Fibroblast of villous mesenchyme (primary cell): ENCODE measurements around the gene NCK2. TPM values are rescaled to one million over a fixed set of nuclear protein-coding genes. Genes with fewer than 3 reads are reported as not detected.

ENCODE experiments used
- DNase-seq: peaks from one replicate; pipeline ENCODE4 v3.0.0-alpha.2; 2010; ENCODE audit warnings: low read depth
- H3K4me3 ChIP-seq: 2 replicates; pipeline ENCODE4 v1.5.1; 2011; ENCODE audit warnings: low read depth, mild to moderate bottlenecking, low read length
- total RNA-seq: library from RNA; depleted of rRNA; stranded (reverse); fragments of >200 nt; gene quantifications from 2 replicates; pipeline ENCODE4 v1.2.3, GENCODE V29; 2012
- TF ChIP-seq, protein P1 (sequence below): IDR thresholded peaks from 2 replicates; pipeline ENCODE4 v1.5.1; 2012; ENCODE audit warnings: low read depth, mild to moderate bottlenecking, low read length; ENCODE audit not compliant: insufficient read depth

NCK2 gene
- total RNA-seq, 1 donor = 22.5 TPM

DNA sequence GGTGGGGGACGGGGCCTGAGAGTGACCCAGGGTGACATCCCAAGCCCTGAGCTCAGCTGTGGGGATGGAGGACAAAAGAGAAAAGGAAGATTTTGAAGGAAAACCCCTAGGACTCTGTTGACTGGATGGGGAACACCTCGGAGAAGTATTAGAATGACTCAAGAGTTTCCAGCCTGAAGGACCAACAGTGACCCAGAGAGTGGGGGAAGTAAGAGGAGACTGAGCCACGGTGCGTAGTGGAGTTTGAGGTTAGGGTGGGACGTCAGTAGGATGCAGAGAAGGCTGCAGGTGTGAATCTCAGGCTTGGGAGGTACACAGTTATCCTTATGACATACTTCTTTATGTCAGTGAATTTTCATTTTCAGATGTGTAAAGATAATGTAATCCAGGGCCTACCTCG lies 119.5 kb downstream of the NCK2 start:
- TF ChIP-seq, protein P1, sequence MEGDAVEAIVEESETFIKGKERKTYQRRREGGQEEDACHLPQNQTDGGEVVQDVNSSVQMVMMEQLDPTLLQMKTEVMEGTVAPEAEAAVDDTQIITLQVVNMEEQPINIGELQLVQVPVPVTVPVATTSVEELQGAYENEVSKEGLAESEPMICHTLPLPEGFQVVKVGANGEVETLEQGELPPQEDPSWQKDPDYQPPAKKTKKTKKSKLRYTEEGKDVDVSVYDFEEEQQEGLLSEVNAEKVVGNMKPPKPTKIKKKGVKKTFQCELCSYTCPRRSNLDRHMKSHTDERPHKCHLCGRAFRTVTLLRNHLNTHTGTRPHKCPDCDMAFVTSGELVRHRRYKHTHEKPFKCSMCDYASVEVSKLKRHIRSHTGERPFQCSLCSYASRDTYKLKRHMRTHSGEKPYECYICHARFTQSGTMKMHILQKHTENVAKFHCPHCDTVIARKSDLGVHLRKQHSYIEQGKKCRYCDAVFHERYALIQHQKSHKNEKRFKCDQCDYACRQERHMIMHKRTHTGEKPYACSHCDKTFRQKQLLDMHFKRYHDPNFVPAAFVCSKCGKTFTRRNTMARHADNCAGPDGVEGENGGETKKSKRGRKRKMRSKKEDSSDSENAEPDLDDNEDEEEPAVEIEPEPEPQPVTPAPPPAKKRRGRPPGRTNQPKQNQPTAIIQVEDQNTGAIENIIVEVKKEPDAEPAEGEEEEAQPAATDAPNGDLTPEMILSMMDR = no peak
- no peak for DNase-seq

DNA sequence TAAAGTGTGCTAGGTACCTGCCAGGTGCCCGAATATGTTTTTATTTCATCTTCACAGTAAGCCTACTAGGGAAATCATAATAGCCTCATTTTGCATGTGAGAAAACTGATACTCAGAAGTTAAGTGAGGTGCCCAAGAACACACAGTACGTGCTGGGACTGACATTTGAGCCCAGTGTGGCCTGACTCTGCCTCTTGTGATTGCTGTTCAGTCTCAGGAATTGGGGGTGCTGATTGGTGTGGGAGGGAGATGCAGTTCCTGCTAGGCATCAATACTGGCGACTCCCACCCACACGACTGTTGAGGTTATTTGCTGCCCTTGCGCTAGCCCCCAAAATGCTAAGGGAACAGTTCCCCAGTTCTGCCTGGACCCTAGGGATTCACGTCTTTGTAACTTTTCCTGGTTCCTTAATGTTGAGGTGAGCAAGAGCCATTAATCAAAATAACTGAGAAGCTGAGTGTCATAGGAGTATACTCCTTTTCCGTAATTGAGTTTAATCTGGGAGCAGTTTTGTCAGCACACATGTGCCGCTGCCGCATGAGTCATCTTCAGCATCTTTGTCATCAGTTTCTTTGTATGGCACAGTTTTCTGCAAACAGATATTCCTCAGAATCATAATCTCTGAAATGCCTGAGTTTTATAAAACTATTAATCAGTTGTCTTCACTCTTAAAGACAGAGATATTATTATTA lies 120.7 kb downstream of the NCK2 start:
- no peak overlapping the region for H3K4me3 ChIP-seq
- peak; percentile 30 for DNase-seq

More for the DNA sequence above, 119.5 kb downstream of the NCK2 start:
- H3K4me3 ChIP-seq = no peak overlapping the region

DNA sequence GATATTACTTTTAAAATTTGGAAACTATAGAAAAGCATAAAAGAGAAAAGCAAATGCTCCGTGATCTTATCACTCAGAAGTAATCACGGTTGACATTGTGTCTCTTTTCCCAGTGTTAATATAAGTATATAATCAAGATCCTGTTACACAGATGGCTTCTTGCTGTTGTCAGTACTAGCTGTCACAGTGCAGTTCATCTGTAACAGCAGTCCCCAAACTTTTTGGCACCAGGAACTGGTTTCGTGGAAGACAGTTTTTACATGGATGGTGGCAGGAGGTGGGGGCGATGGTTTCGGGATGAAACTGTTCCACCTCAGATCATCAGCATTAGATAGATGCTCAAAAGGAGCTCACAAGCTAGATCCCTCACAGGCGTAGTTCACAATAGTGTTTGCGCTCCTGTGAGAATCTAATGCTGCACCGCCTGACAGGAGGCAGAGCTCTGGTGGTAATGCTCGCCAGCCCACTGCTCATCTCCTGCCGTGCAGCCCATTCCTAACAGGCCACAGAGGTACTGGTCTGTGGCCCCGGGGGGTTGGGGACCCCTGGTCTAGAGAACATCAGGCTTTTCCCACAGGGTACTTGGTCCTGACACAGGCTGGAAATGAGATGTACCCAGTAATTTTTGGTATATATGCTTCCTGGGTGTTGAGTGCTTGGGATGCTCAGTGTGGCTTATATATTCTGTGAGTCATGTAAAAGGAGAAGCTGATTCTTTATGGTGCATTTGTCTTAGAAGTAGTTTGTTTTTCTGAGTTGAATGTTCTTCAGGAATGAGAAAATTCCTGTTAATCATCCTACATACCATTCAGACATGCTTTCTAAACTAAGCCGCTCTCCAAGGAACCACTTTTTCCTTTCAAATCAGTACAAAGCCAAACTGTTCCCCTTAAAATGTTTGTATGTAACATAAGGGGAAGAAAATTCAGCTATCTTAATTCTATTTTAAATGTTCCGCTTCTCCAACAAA lies 121.8 kb downstream of the NCK2 start:
- TF ChIP-seq, protein P1 = no peak
- no peak overlapping the region for H3K4me3 ChIP-seq
- peak; percentile 35 for DNase-seq

More for the DNA sequence above, 120.7 kb downstream of the NCK2 start:
- TF ChIP-seq, protein P1 = no peak

DNA sequence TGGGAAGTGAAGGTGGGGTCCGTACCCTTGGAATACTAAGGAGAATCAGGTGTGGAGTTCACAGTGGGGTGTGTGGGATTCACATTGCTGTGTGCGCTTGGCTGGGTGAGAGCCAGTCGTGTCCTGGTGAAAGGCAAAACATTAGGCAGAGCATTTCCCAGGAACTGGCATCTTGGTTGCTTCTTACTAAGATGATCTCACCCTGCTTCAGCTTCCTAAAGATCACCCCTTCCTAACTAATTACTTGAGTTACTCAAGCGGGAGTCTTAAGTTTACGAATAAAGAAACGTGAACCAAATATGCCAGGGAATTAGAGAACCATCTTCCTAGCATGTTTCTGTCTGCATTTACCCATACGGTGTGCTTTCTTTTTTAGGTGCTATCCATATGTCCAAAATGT lies 122.9 kb downstream of the NCK2 start:
- TF ChIP-seq, protein P1 = no peak
- DNase-seq = no peak
- H3K4me3 ChIP-seq = no peak overlapping the region

DNA sequence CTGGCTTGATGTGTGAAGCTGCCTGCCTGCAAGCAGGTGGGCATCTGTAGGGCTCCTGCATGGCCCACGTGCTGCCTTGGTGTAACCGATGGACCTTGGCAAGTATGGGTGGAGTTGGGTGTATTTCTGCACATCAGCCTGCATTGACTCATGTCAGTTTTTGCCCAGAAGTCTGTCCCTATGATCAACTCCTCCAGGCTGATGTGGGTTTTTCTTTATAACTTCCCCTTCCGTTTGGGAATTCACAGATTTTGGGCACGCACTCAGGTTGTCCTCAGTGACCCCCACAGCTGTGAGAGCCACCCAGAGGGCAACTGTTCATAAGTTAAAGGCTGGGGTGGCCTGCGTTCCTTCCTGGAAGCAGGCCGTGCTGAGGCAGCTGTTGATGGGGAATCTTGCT lies 123.3 kb downstream of the NCK2 start:
- H3K4me3 ChIP-seq = no peak overlapping the region
- peak; percentile 20 for DNase-seq
- TF ChIP-seq, protein P1 = no peak

DNA sequence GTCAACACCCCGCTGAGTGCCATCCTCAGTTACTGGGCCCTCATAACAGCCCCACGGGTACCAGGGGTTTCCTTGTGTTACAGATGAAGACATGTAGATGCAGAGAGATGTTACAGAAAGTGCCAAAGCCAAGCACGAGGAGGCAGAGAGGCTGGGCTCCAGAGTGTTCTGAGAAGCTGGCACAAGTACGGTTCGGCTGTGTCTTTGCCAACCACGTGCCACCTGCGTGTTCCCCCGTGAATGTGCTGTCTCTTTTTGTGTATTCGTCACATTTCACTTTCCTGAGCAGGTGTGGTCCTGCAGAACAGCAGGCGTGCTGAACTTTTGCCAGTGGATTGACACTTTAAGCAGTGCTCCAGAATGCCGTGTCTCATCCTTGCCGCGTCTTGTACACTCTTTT lies 124.6 kb downstream of the NCK2 start:
- no peak overlapping the region for H3K4me3 ChIP-seq
- no peak for DNase-seq
- TF ChIP-seq, protein P1 = no peak
